ENCODE data around the gene MAST2.

Gene MAST2

DNA sequence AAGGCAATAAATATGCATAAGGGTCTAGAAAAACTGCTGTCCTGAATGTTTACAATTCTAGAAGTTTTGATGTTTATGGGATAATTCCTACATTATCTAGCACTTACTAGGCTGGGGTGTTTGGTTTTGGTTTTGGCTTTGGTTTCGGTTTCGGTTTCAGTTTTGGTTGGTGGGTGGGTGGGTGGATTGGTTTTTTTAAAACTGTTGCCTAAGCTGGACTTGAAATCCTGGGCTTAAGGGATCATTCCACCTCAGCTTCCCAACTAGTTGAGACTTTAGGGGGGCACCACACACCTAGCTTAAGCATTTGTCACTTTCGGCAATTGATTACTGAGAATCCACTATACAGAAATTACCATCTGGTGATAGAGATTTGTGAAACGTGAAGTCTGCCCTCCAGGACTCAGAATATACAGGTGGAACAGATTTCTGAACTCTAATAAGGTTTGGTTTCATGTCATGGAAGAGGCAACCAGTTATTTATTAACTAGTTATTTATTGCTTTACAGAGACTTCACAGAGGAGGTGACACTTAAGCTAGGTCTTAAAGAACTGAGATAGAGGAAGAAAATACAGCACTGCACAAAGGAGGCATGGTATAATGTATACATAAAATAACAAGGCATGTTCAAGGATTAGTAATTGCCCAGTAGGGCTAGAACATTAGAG, 259.4 kb downstream of the MAST2 start:
- H3K4me3 ChIP-seq (ENCODE audit: low read depth, low read length): no peak overlapping the region
- TF ChIP-seq, protein P1, sequence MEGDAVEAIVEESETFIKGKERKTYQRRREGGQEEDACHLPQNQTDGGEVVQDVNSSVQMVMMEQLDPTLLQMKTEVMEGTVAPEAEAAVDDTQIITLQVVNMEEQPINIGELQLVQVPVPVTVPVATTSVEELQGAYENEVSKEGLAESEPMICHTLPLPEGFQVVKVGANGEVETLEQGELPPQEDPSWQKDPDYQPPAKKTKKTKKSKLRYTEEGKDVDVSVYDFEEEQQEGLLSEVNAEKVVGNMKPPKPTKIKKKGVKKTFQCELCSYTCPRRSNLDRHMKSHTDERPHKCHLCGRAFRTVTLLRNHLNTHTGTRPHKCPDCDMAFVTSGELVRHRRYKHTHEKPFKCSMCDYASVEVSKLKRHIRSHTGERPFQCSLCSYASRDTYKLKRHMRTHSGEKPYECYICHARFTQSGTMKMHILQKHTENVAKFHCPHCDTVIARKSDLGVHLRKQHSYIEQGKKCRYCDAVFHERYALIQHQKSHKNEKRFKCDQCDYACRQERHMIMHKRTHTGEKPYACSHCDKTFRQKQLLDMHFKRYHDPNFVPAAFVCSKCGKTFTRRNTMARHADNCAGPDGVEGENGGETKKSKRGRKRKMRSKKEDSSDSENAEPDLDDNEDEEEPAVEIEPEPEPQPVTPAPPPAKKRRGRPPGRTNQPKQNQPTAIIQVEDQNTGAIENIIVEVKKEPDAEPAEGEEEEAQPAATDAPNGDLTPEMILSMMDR (IDR thresholded peaks at IDR 0.05; ENCODE audit: low read depth, low read length): no peak

DNA sequence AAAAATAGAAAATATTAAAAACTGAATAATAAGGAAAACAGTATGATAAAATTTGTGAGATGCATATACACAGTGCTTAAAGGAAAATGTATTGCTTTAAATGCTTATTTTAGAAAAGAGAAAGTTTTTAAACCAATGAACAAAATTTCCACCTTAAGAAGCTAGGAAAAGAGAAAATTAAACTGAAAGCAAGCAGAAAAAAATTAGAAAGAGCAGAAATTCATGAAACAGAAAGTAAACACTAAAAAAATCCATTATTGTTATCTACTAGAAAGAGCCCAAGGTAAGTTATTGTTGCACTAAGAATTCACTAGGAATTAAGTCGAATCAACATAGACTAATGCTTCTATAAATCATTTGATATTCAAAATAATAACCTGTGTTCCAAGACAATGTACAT, 261.3 kb downstream of the MAST2 start:
- no peak overlapping the region for H3K4me3 ChIP-seq (ENCODE audit: low read depth, low read length)
- TF ChIP-seq, protein P1 (IDR thresholded peaks at IDR 0.05; ENCODE audit: low read depth, low read length): no peak

DNA sequence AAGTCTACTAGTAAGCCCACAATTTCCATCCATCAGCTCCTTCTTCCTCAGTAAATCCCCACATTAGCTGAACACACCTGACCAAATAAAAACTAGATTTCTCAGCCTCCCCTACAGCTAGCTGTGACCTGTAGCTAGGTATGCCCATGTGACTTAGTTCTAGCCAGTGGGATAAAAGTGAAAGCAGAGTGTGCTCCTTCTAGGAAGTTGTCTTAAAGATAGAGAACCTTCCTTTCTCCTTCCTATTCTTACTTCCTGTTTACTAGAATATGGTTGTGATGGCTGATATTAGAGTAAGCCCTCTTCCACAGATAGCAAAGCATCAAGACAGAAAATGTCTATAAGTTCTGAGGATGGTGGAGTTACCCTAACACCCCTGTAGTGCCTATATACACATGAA, 262.0 kb downstream of the MAST2 start:
- no peak overlapping the region for H3K4me3 ChIP-seq (ENCODE audit: low read depth, low read length)
- TF ChIP-seq, protein P1 (IDR thresholded peaks at IDR 0.05; ENCODE audit: low read depth, low read length): no peak

DNA sequence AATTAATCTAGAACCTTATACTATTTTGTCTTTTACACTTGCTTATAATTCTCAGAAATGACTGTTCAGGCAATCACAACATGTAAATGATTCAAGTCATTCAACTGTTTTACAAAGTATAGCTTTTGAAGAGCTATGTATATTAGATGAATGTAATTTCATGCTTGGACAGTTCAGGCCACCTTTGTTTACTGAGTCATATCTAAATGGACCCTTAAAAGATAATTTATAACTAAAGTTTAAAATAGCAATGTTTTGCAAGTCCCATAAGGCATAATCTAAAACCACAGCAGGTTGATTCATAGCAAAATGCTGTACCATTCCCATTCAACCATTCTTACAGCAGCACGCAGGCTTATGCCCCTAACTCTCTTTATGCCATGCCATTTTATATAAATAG, 264.2 kb downstream of the MAST2 start:
- no peak overlapping the region for H3K4me3 ChIP-seq (ENCODE audit: low read depth, low read length)
- TF ChIP-seq, protein P1 (IDR thresholded peaks at IDR 0.05; ENCODE audit: low read depth, low read length): no peak

DNA sequence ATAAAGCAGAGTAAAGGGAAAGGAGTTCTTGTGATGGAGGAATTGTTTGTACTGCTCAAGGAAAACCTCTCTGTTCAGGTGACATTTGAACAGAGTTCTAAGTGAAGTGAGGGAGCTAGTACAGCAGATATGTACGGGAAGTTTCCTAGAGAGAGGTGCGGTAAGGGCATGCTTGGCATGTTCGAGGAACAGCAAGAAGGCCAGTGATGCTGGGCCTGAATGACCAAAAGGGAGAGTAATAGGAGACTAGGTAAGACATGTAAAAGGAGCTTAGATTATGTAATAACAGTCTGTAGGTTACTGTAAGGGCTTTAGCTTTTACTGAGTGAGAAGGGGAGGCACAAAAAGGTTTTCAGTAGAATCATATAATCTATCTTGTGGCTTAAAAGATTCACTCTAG, 265.1 kb downstream of the MAST2 start:
- TF ChIP-seq, protein P1 (IDR thresholded peaks at IDR 0.05; ENCODE audit: low read depth, low read length): no peak

DNA sequence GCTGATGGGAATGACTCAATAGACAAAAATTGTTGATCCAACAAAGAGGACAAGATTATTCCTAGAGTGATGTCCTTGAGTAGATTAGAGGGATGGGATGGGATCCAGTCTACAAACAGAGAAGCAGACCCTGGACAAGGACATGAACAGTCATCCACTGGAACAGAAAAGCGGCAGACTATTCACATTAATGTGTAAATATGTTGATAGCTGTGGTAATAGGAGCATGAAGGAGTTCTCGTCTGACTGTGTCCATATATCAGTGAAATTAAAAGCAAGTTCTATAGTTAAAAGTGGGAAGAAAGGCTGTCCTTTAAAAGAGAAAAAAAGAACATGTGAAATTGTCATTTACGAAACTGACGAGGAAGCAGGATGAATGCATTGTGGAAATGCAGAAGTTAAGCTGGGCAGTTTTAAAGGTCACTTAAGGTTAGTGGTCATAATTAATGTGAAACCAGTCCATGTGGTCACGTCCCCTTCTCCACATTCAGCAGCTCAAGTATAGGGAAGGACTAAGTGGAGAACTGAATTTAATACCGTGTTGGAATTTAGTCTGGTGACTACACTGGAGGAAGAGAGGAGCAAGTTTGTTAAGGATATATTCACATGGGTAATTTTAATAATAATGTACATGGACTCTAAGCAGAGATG, 266.9 kb downstream of the MAST2 start:
- TF ChIP-seq, protein P1 (IDR thresholded peaks at IDR 0.05; ENCODE audit: low read depth, low read length): no peak
- H3K4me3 ChIP-seq (ENCODE audit: low read depth, low read length): no peak overlapping the region

More for the DNA sequence above, 265.1 kb downstream of the MAST2 start:
- H3K4me3 ChIP-seq (ENCODE audit: low read depth, low read length): no peak overlapping the region

DNA sequence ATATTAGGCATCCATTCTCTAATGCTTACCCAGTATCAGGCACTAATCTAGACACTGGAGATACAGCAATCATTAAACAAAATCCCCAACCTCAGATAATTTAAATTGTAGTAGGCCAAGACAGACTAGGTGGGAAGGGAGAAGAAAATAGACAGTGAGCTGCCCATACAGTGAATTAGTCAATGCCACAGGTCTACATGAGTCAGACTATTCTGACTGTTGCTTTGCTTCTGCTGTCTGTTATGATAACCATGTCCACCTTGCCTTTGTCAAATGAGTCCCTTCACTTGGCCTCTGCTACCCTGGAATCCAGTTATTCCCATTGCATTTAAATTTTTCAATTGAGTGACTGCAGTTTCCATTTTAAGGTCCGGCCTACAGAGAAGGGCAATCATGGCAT, 269.6 kb downstream of the MAST2 start:
- TF ChIP-seq, protein P1 (IDR thresholded peaks at IDR 0.05; ENCODE audit: low read depth, low read length): no peak

More for the DNA sequence above, 269.6 kb downstream of the MAST2 start:
- no peak overlapping the region for H3K4me3 ChIP-seq (ENCODE audit: low read depth, low read length)
